Activated CD4-positive, alpha-beta memory T cell treated with anti-CD3 and anti-CD28 coated beads, Interleukin-2, amount 10 ng/mL, durations not matched to agents 7 days and 5 days (primary cell): ENCODE measurements around the gene OTOG. TPM values are rescaled to one million over a fixed set of nuclear protein-coding genes. Genes with fewer than 3 reads are reported as not detected.

Source experiments
- CTCF ChIA-PET: fragments of 350-600 bp; sonication (Branson Sonifier 250); formaldehyde crosslinking; loops from one replicate; lab custom pipeline; 2021; ENCODE audit warnings: antibody characterized with exemption, inconsistent platforms; lab: Charles Lee
- POLR2A ChIA-PET: fragments of 350-600 bp; sonication (Branson Sonifier 250); formaldehyde crosslinking; loops from one replicate; lab custom pipeline; 2021; ENCODE audit warnings: antibody characterized with exemption; lab: Charles Lee
- DNase-seq: peaks from one replicate; pipeline ENCODE4 v3.0.0-alpha.2; 2020
- H3K27ac Mint-ChIP-seq: one replicate; pipeline ENCODE4 v1.8.0; 2021; ENCODE audit warnings: mild to moderate bottlenecking, mixed read lengths
- H3K27me3 Mint-ChIP-seq: one replicate; pipeline ENCODE4 v1.8.0; 2021; ENCODE audit warnings: mixed read lengths
- H3K36me3 Mint-ChIP-seq: one replicate; pipeline ENCODE4 v1.8.0; 2021; ENCODE audit warnings: low read depth, mixed read lengths
- H3K4me1 Mint-ChIP-seq: one replicate; pipeline ENCODE4 v1.8.0; 2021; ENCODE audit warnings: mixed read lengths
- H3K4me3 Mint-ChIP-seq: one replicate; pipeline ENCODE4 v1.8.0; 2021; ENCODE audit warnings: mild to moderate bottlenecking, mixed read lengths
- H3K9me3 Mint-ChIP-seq: one replicate; pipeline ENCODE4 v1.8.0; 2021; ENCODE audit warnings: mixed read lengths
- total RNA-seq, 2 experiments: library from RNA; stranded (reverse); gene quantifications; one replicate each; pipeline ENCODE4 v1.2.3, GENCODE V29; 2021

Gene OTOG
- total RNA-seq, 2 experiments from 2014 or later = not detected

GRCh38 chr11:17508791-17509190, 38.3 kb upstream of the OTOG start:
- no peaks in the 10 kb centered on the region for H3K9me3 Mint-ChIP-seq
- CTCF ChIA-PET = interaction anchor here (1.0 to 1.9 kb wide), 5 partner anchors 19 to 431 kb away, joined by 3 to 7 read pairs (median 4); partner anchors contain the start of gene RPS13

DNA sequence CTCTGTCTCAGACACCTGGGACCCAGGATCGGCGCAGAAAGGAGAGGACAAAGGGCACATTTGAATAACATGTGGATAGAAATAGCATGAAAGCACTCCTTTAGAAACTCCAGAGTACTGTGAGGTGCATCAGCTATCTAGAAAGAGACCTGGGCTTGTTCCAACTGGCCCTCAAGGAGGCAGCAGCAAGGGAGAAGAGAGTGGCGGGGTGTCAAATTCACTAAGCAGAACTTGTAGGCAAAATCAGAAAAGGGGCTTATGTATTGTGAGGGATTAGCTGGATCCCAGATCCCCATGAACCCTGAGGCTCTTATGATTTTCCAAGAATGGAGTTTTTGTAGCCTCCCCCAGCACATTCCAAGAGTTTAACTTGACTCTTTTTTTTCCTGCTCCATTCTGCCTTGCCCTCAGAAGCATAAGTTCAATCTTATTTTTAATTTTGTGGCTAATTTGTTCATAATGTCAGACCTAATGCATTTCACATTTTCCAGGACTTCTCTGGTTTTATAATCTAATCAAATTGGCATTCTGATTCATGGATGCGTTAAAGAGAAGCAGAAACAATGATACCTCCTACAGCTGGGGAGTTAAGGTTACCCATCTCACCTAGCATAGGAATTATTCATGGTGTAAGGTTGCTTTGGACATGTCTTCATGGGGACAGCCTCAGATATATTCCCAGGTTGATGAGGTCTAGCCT, 36.4 kb upstream of the OTOG start:
- ChIA-PET CTCF (interaction anchor here (0.6 to 0.7 kb wide), 2 partner anchors 52 to 122 kb away, joined by 3 read pairs; partner anchors contain the start of gene KCNJ11), POLR2A (no interaction called here)
- H3K4me1 Mint-ChIP-seq = no peaks in the 10 kb centered on the region
- no peak for DNase-seq
- H3K4me3 Mint-ChIP-seq = no peak overlapping the region
- H3K36me3 Mint-ChIP-seq = no peaks in the 10 kb centered on the region
- peaks cover 8% of the 10 kb centered on the region for H3K27me3 Mint-ChIP-seq
- H3K27ac Mint-ChIP-seq = no peak overlapping the region
- H3K9me3 Mint-ChIP-seq = no peaks in the 10 kb centered on the region

More at GRCh38 chr11:17508791-17509190, 38.3 kb upstream of the OTOG start:
- Mint-ChIP-seq H3K4me3 (no peak overlapping the region), H3K27ac (no peak overlapping the region), H3K36me3 (no peaks in the 10 kb centered on the region), H3K4me1 (no peaks in the 10 kb centered on the region), H3K27me3 (peaks cover 5% of the 10 kb centered on the region)
- DNase-seq = no peak
- POLR2A ChIA-PET = interaction anchor here (1.2 kb wide), 1 partner anchor 8 kb away, joined by 3 read pairs; no protein-coding TSS in a partner anchor

DNA sequence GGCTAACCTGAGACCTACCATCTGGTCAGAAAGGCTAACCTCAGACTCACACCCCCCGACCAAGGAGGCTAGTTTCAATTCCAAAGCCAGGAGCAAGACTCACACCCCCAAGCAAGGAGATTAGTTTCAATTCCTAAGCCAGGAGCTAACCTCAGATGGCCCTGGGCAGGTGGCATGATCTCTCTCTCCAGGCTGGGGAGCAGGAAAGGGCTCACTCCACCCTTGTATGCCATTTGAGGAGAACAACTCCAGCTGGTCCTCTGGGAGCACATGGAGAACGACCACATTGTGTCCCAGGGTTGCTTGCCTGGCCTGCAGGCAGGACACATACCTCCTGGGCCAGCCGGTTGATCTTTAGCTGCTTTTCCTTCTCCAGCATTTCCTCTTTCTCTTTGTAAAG, 35.5 kb upstream of the OTOG start:
- no peak for DNase-seq
- ChIA-PET CTCF (interaction anchor here (1.0 kb wide), 1 partner anchor 128 kb away, joined by 3 read pairs; no protein-coding TSS in a partner anchor), POLR2A (no interaction called here)
- H3K9me3 Mint-ChIP-seq = no peaks in the 10 kb centered on the region
- no peak overlapping the region for H3K27ac Mint-ChIP-seq
- H3K4me1 Mint-ChIP-seq = no peaks in the 10 kb centered on the region
- no peaks in the 10 kb centered on the region for H3K36me3 Mint-ChIP-seq
- H3K4me3 Mint-ChIP-seq = no peak overlapping the region
- peaks cover 8% of the 10 kb centered on the region for H3K27me3 Mint-ChIP-seq

- H3K9me3 Mint-ChIP-seq = no peaks in the 10 kb centered on the region
- ChIA-PET POLR2A (no interaction called here), CTCF (interaction anchor here (1.0 to 1.4 kb wide), 2 partner anchors 123 to 128 kb away, joined by 3 to 5 read pairs; partner anchors contain the start of gene KCNJ11)
- H3K4me1 Mint-ChIP-seq = no peaks in the 10 kb centered on the region
- no peaks in the 10 kb centered on the region for H3K36me3 Mint-ChIP-seq
- peaks cover 8% of the 10 kb centered on the region for H3K27me3 Mint-ChIP-seq
- H3K27ac Mint-ChIP-seq = no peak overlapping the region
- DNase-seq = no peak
- no peak overlapping the region for H3K4me3 Mint-ChIP-seq
Observed at GRCh38 chr11:17512101-17512500, 35.0 kb upstream of the OTOG start.

GRCh38 chr11:17513853-17514252, 33.2 kb upstream of the OTOG start:
- no peak overlapping the region for H3K27ac Mint-ChIP-seq
- H3K4me1 Mint-ChIP-seq = no peaks in the 10 kb centered on the region
- no peaks in the 10 kb centered on the region for H3K36me3 Mint-ChIP-seq
- H3K4me3 Mint-ChIP-seq = no peak overlapping the region
- DNase-seq = no peak
- ChIA-PET CTCF (interaction anchor here (1.5 to 1.9 kb wide), 2 partner anchors 129 to 130 kb away, joined by 4 to 5 read pairs; no protein-coding TSS in a partner anchor), POLR2A (no interaction called here)
- no peaks in the 10 kb centered on the region for H3K9me3 Mint-ChIP-seq
- peaks cover 10% of the 10 kb centered on the region for H3K27me3 Mint-ChIP-seq

DNA sequence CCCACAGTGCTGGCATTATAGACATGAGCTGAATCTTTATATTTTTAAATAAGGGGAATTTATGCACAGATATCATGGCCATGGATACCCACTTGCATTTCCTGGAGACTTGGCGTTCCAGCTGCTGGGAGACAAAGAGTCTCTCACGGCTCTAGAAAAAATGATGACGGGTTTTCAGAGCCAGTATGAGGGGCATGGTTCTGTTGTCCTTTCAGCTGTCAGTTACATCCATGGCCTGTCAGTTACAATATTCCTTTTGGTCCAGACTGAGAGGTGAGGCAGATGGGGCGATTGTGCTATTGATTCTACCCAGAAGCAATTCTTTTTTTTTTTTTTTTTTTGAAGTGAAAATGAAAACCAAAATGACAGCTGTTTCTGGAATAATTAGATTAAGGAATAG, 32.6 kb upstream of the OTOG start:
- DNase-seq = no peak
- POLR2A ChIA-PET = no interaction called here
- no peaks in the 10 kb centered on the region for H3K9me3 Mint-ChIP-seq
- CTCF ChIA-PET = interaction anchor here (0.7 to 1.9 kb wide), 4 partner anchors 14 to 189 kb away, joined by 3 to 5 read pairs (median 4); no protein-coding TSS in a partner anchor
- H3K4me1 Mint-ChIP-seq = no peaks in the 10 kb centered on the region
- no peaks in the 10 kb centered on the region for H3K36me3 Mint-ChIP-seq
- H3K27me3 Mint-ChIP-seq = peaks cover 10% of the 10 kb centered on the region
- no peak overlapping the region for H3K4me3 Mint-ChIP-seq
- H3K27ac Mint-ChIP-seq = no peak overlapping the region

DNA sequence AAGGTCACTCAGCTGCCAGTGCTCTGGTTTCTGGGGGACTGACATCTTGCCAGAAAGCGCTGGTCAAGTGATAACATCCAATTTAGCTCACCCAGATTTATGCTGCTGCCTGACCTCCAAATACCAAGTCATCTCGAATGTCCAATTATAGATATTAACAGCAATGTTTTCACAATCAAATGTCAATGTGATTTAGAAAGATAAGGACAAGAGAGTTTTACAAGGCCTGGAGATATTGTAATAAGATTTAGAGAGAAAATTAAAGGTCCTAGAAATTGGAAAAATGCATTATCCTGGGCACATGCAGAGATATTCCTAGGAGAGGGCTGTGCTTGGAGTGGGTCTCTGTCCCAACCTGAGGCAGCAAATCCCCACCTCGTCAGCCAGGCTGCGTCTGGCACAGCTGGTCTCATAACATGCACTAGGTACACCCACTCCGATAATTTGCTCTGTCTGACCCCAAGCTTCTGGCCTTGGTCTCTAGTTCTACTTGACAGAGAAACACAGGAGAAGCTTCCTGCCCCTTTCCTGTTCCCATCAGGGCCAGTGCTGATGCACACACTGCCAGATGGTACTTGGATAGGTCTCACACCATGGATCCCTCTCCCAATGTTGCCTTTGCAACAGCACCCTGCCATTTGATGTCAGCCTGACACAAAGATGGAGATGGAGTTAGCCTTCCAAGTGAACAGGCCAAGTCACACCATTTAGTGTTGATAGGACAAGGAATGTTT, 31.4 kb upstream of the OTOG start:
- ChIA-PET CTCF (interaction anchor here (0.8 to 1.7 kb wide), 3 partner anchors 12 to 132 kb away, joined by 3 to 9 read pairs (median 4); no protein-coding TSS in a partner anchor), POLR2A (no interaction called here)
- H3K4me3 Mint-ChIP-seq = no peak overlapping the region
- H3K36me3 Mint-ChIP-seq = no peaks in the 10 kb centered on the region
- H3K27ac Mint-ChIP-seq = no peak overlapping the region
- H3K27me3 Mint-ChIP-seq = peaks cover 10% of the 10 kb centered on the region
- H3K9me3 Mint-ChIP-seq = no peaks in the 10 kb centered on the region
- no peaks in the 10 kb centered on the region for H3K4me1 Mint-ChIP-seq
- DNase-seq = no peak

- DNase-seq = no peak
- CTCF ChIA-PET = interaction anchor here (1.4 to 1.7 kb wide), 2 partner anchors 11 to 133 kb away, joined by 4 to 9 read pairs; no protein-coding TSS in a partner anchor
Observed at GRCh38 chr11:17516551-17517150, 30.4 kb upstream of the OTOG start.

DNA sequence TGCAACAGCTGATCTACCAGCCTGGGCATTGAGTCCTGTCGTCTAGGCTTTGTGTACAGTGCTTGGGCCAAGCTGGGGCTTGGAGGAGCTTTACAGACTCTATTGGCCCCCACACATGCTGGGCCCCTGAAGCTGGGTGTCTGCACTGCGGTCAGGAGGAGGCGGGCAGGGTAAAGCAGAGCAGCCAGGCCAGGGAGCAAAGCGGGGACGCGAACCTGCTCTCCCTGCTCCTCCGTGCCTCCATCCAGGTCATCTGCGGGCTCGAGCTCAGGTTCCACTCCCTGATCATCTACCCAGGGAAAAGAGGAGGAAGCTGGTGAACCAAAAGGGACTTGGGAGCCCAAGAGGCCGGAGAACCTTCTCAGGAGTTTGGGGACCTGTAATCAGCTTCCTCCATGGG, 29.9 kb upstream of the OTOG start:
- Mint-ChIP-seq H3K36me3 (no peaks in the 10 kb centered on the region), H3K4me3 (no peak overlapping the region), H3K9me3 (no peaks in the 10 kb centered on the region), H3K27me3 (peaks cover 10% of the 10 kb centered on the region), H3K27ac (no peak overlapping the region), H3K4me1 (no peaks in the 10 kb centered on the region)
- DNase-seq = no peak
- POLR2A ChIA-PET = interaction anchor here (0.9 kb wide), 1 partner anchor 9 kb away, joined by 3 read pairs; no protein-coding TSS in a partner anchor
- CTCF ChIA-PET = interaction anchor here (1.7 kb wide), 1 partner anchor 11 kb away, joined by 9 read pairs; no protein-coding TSS in a partner anchor

More at GRCh38 chr11:17516551-17517150, 30.4 kb upstream of the OTOG start:
- Mint-ChIP-seq H3K4me3 (no peak overlapping the region), H3K36me3 (no peaks in the 10 kb centered on the region), H3K27me3 (peaks cover 12% of the 10 kb centered on the region), H3K27ac (no peak overlapping the region), H3K9me3 (no peaks in the 10 kb centered on the region), H3K4me1 (no peaks in the 10 kb centered on the region)
- POLR2A ChIA-PET = interaction anchor here (0.9 kb wide), 1 partner anchor 8 kb away, joined by 3 read pairs; no protein-coding TSS in a partner anchor

GRCh38 chr11:17518366-17518765, 28.7 kb upstream of the OTOG start:
- no peak for DNase-seq
- CTCF ChIA-PET = interaction anchor here (1.4 to 2.5 kb wide), 2 partner anchors 10 to 139 kb away, joined by 5 to 9 read pairs; no protein-coding TSS in a partner anchor
- H3K4me3 Mint-ChIP-seq = no peak overlapping the region
- POLR2A ChIA-PET = no interaction called here
- H3K36me3 Mint-ChIP-seq = no peaks in the 10 kb centered on the region
- H3K9me3 Mint-ChIP-seq = no peaks in the 10 kb centered on the region
- H3K27me3 Mint-ChIP-seq = peaks cover 7% of the 10 kb centered on the region
- H3K27ac Mint-ChIP-seq = no peak overlapping the region
- no peaks in the 10 kb centered on the region for H3K4me1 Mint-ChIP-seq

GRCh38 chr11:17519061-17519885, 27.8 kb upstream of the OTOG start:
- ChIA-PET CTCF (interaction anchor here (0.9 to 2.5 kb wide), 4 partner anchors 9 to 289 kb away, joined by 3 to 9 read pairs (median 6); no protein-coding TSS in a partner anchor), POLR2A (no interaction called here)
- no peak for DNase-seq
- H3K9me3 Mint-ChIP-seq = no peaks in the 10 kb centered on the region
- H3K36me3 Mint-ChIP-seq = no peaks in the 10 kb centered on the region
- H3K27me3 Mint-ChIP-seq = peaks cover 7% of the 10 kb centered on the region
- no peak overlapping the region for H3K27ac Mint-ChIP-seq
- no peaks in the 10 kb centered on the region for H3K4me1 Mint-ChIP-seq
- H3K4me3 Mint-ChIP-seq = no peak overlapping the region
